ENCODE results near the gene MGST2.
A peak's percentile ranks its signal among the peaks of the same experiment; 100 is the strongest.
"Not testable (repeated sequence)": the region's sequence is repeated elsewhere in the genome, so short reads cannot be mapped to it uniquely, and the experiment has no call there.

MGST2 gene

GRCh38 chr4:139665690-139666529 lies at the start of gene MGST2:
Gene MGST2, plus strand, starts transcription at chr4:139665819. Its CDS starts 201 bp downstream, at chr4:139666020.
- peak; percentile 65 for DNase-seq

- no peak for DNase-seq
Observed at GRCh38 chr4:139617702-139618490, 47.7 kb upstream of the MGST2 start.

- peak; percentile 28 for DNase-seq
Observed at GRCh38 chr4:139619644-139620043, 46.0 kb upstream of the MGST2 start.

GRCh38 chr4:139622901-139623381 lies 42.7 kb upstream of the MGST2 start:
- DNase-seq: peak; percentile 61

- DNase-seq: no peak
Observed at GRCh38 chr4:139624441-139625092, 41.1 kb upstream of the MGST2 start.

GRCh38 chr4:139625093-139625455 lies 40.5 kb upstream of the MGST2 start:
- DNase-seq: no peak

GRCh38 chr4:139625482-139625881 lies 40.1 kb upstream of the MGST2 start:
- no peak for DNase-seq

- DNase-seq: peak; percentile 92
Observed at GRCh38 chr4:139628184-139629012, 37.2 kb upstream of the MGST2 start.

GRCh38 chr4:139629436-139630125 lies 36.0 kb upstream of the MGST2 start:
- no peak for DNase-seq

GRCh38 chr4:139630126-139630495 lies 35.5 kb upstream of the MGST2 start:
- no peak for DNase-seq

- DNase-seq: no peak
Observed at GRCh38 chr4:139630991-139631390, 34.6 kb upstream of the MGST2 start.

- DNase-seq: no peak
Observed at GRCh38 chr4:139631791-139632190, 33.8 kb upstream of the MGST2 start.

- DNase-seq: not testable (repeated sequence)
Observed at GRCh38 chr4:139632739-139633138, 32.9 kb upstream of the MGST2 start.

- DNase-seq: no peak
Observed at GRCh38 chr4:139633195-139633594, 32.4 kb upstream of the MGST2 start.

GRCh38 chr4:139633661-139634060 lies 32.0 kb upstream of the MGST2 start:
- DNase-seq: peak; percentile 64

GRCh38 chr4:139635966-139636365 lies 29.7 kb upstream of the MGST2 start:
- DNase-seq: no peak

- not testable (repeated sequence) for DNase-seq
Observed at GRCh38 chr4:139638306-139638705, 27.3 kb upstream of the MGST2 start.

- DNase-seq: no peak
Observed at GRCh38 chr4:139639654-139640053, 26.0 kb upstream of the MGST2 start.

- no peak for DNase-seq
Observed at GRCh38 chr4:139641218-139641617, 24.4 kb upstream of the MGST2 start.

GRCh38 chr4:139642364-139642763 lies 23.3 kb upstream of the MGST2 start:
- DNase-seq: no peak

GRCh38 chr4:139643042-139643895 lies 22.4 kb upstream of the MGST2 start:
- DNase-seq: no peak

Measured in COR-L47 (cell line).